ENCODE results near the gene AMH.

DNA sequence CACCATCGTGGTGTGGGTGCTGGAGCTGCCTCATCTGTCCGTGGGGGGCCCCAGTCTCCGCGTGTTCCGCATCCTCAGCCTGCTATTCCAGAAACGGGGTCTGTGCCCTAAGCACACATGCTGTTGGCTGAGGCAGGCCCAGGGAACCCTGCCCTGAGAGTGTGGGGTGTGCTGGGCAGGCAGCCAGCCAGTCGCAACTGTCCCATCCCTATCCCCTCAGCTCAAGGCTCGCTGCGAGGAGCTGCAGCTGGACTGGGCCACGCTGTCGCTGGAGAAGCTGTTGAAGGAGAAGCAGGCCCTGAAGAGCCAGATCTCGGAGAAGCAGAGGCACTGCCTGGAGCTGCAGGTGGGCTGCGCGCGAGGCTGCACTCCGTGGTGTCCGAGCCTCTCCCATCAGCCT lies 34.9 kb upstream of the AMH start:
- no peak for TF ChIP-seq ZNF311 (tag by site-specific recombination; IDR thresholded peaks at IDR 0.05; ENCODE audit: borderline replicate concordance)
- no peak for TF ChIP-seq ATF2 (tag by site-specific recombination; IDR thresholded peaks at IDR 0.05; ENCODE audit: low read depth)
- TF ChIP-seq, protein P1, sequence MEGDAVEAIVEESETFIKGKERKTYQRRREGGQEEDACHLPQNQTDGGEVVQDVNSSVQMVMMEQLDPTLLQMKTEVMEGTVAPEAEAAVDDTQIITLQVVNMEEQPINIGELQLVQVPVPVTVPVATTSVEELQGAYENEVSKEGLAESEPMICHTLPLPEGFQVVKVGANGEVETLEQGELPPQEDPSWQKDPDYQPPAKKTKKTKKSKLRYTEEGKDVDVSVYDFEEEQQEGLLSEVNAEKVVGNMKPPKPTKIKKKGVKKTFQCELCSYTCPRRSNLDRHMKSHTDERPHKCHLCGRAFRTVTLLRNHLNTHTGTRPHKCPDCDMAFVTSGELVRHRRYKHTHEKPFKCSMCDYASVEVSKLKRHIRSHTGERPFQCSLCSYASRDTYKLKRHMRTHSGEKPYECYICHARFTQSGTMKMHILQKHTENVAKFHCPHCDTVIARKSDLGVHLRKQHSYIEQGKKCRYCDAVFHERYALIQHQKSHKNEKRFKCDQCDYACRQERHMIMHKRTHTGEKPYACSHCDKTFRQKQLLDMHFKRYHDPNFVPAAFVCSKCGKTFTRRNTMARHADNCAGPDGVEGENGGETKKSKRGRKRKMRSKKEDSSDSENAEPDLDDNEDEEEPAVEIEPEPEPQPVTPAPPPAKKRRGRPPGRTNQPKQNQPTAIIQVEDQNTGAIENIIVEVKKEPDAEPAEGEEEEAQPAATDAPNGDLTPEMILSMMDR (tag by site-specific recombination; IDR thresholded peaks at IDR 0.05): no peak
- no peak for TF ChIP-seq ZNF24 (tag by site-specific recombination; IDR thresholded peaks at IDR 0.05)
- TF ChIP-seq ZNF155 (tag by site-specific recombination; IDR thresholded peaks at IDR 0.05): no peak

Data from HEK293 (cell line).